Psoas muscle (tissue), 8 donors: ENCODE measurements around the gene AMELY. TPM values are rescaled to one million over a fixed set of nuclear protein-coding genes. Genes with fewer than 3 reads are reported as not detected.

Experiments
- ATAC-seq, 4 donors: fragments of 200-7000 bp; cut with Tn5 transposase; one replicate each; pipeline ENCODE4 v1.9.1; 2020; ENCODE audit warnings: moderate library complexity in 3 of 4, mild to moderate bottlenecking in 2 of 4
- DNase-seq, 2 donors: peaks; one replicate each; pipeline ENCODE4 v3.0.0-alpha.2; 2020
- H3K27ac ChIP-seq: fragments of 200-600 bp; one replicate; pipeline ENCODE4 v1.8.0; 2022
- H3K27me3 ChIP-seq, 3 donors: fragments of 200-600 bp in 1 of 3; one replicate each; pipeline versions ENCODE4 v1.6.1 to v1.8.0; 2013 to 2022; ENCODE audit warnings: low read length in 2 of 3, mild to moderate bottlenecking in 2 of 3, moderate library complexity in 1 of 3; ENCODE audit not compliant: insufficient read depth in 3 of 3
- H3K36me3 ChIP-seq, 2 donors: fragments of 200-600 bp in 1 of 2; one replicate each; pipeline versions ENCODE4 v1.6.1 to v1.8.0; 2013 to 2022; ENCODE audit warnings: low read depth in 1 of 2, mild to moderate bottlenecking in 1 of 2, moderate library complexity in 1 of 2; ENCODE audit not compliant: insufficient read depth in 1 of 2
- H3K4me1 ChIP-seq: fragments of 200-600 bp; one replicate; pipeline ENCODE4 v1.8.0; 2022
- H3K4me3 ChIP-seq: fragments of 200-600 bp; one replicate; pipeline ENCODE4 v1.8.0; 2022; ENCODE audit warnings: mild to moderate bottlenecking
- H3K9me3 ChIP-seq: fragments of 200-600 bp; one replicate; pipeline ENCODE4 v1.8.0; 2022
- CTCF ChIP-seq: fragments of 200-600 bp; IDR thresholded peaks from one replicate; pipeline ENCODE4 v1.8.0; 2022; ENCODE audit warnings: antibody characterized with exemption
- WGBS, 3 donors: extraction: QIAGEN DNeasy Blood & Tissue Kit; methylation state at CpG; one replicate each; pipeline versions ENCODE4 v1.1.6 to v1.1.7; 2013; 5-methylcytosine and 5-hydroxymethylcytosine counted together
- intact Hi-C, 2 donors: fragments of 100-400 bp; cut with DNase I; formaldehyde crosslinking; loops; one replicate each; pipeline versions ENCODE4 v1.11.0 to v1.14.2; 2022
- polyA plus RNA-seq, 3 donors: library from polyadenylated mRNA; stranded (reverse); fragments of 200-250 nt; gene quantifications; one replicate each; pipeline ENCODE4 v1.2.3, GENCODE V29; 2013
- total RNA-seq, 4 donors: library from RNA; stranded (reverse); fragmentation: NEBNext Ultra II Directional in 2 of 4; extraction: Animal tissue kit (Norgen Biotek cat#: 25700) in 2 of 4; gene quantifications; one replicate each; pipeline versions ENCODE4 v1.2.1 to v1.2.4, GENCODE V29; 2021 to 2023
- donor health status: healthy with polysubstance abuse.
- donor health status: DM: no; HTN: no; CAD: no; lungs with moderate emphysema.
- donor health status: Bipolar disorder and iron deficiency.
- donor health status: healthy.
- donor health status: DM: yes; HTN: yes; CAD: no.
- donor health status: DM: no; HTN: no; CAD: no.
- donor health status: DM: no; HTN: no; CAD: no.
- donor health status: DM: yes; HTN: yes; CAD: no.

AMELY gene
- total and polyA plus RNA-seq, 7 donors: not detected

- WGBS, 3 donors: 88 to 97% methylated on average over 2 of the region's 2 CpGs; no CpG with 5 or more reads in 1 of the 3 donors
- intact Hi-C loops: no loop called here
- no peak for TF ChIP-seq CTCF
- no peak overlapping the region for H3K4me3 ChIP-seq
- no peaks in the 10 kb centered on the region for H3K9me3 ChIP-seq
- DNase-seq: no peak
- no peaks in the 10 kb centered on the region for H3K27me3 ChIP-seq
- no peaks in the 10 kb centered on the region for H3K4me1 ChIP-seq
- no peak overlapping the region for H3K27ac ChIP-seq
- no peaks in the 10 kb centered on the region for H3K36me3 ChIP-seq
- no peak for ATAC-seq
Measured at GRCh38 chrY:6935497-6935896, 23.9 kb upstream of the AMELY start.

- ATAC-seq (no peak), DNase-seq (no peak)
- 64 to 77% methylated on average over 4 of the region's 4 CpGs; no CpG with 5 or more reads in 1 of the 3 donors for WGBS, 3 donors
- H3K36me3 ChIP-seq: no peaks in the 10 kb centered on the region
- TF ChIP-seq CTCF: no peak
- H3K27me3 ChIP-seq: no peaks in the 10 kb centered on the region
- H3K4me3 ChIP-seq: no peak overlapping the region
- intact Hi-C loops: no loop called here
- no peaks in the 10 kb centered on the region for H3K9me3 ChIP-seq
- no peak overlapping the region for H3K27ac ChIP-seq
- H3K4me1 ChIP-seq: no peaks in the 10 kb centered on the region
Measured at GRCh38 chrY:6931779-6932396, 20.3 kb upstream of the AMELY start.

- 33 to 71% methylated on average over 1 of the region's 1 CpG; no CpG with 5 or more reads in 1 of the 3 donors for WGBS, 3 donors
- intact Hi-C loops: no loop called here
Measured at GRCh38 chrY:6929237-6929636, 17.7 kb upstream of the AMELY start.

GRCh38 chrY:6928265-6928664 lies 16.7 kb upstream of the AMELY start:
- Histone ChIP-seq H3K27me3 (no peaks in the 10 kb centered on the region), H3K27ac (no peak overlapping the region), H3K36me3 (no peaks in the 10 kb centered on the region), H3K4me1 (no peaks in the 10 kb centered on the region), H3K9me3 (no peaks in the 10 kb centered on the region), H3K4me3 (no peak overlapping the region)
- TF ChIP-seq CTCF: no peak
- no peak for ATAC-seq
- intact Hi-C loops: no loop called here
- WGBS, 3 donors: 40 to 49% methylated on average over 4 of the region's 4 CpGs; no CpG with 5 or more reads in 1 of the 3 donors
- DNase-seq: no peak

More at GRCh38 chrY:6929237-6929636, 17.7 kb upstream of the AMELY start:
- no peaks in the 10 kb centered on the region for H3K36me3 ChIP-seq
- no peak for ATAC-seq
- no peaks in the 10 kb centered on the region for H3K27me3 ChIP-seq
- H3K4me3 ChIP-seq: no peak overlapping the region
- H3K4me1 ChIP-seq: no peaks in the 10 kb centered on the region
- no peak for TF ChIP-seq CTCF
- no peak overlapping the region for H3K27ac ChIP-seq
- no peak for DNase-seq
- H3K9me3 ChIP-seq: no peaks in the 10 kb centered on the region

- Histone ChIP-seq H3K4me1 (no peaks in the 10 kb centered on the region), H3K27ac (no peak overlapping the region), H3K36me3 (no peaks in the 10 kb centered on the region), H3K9me3 (no peaks in the 10 kb centered on the region), H3K4me3 (no peak overlapping the region), H3K27me3 (no peaks in the 10 kb centered on the region)
- intact Hi-C loops: no loop called here
- WGBS, 3 donors: 80 to 86% methylated on average over 2 of the region's 2 CpGs; no CpG with 5 or more reads in 1 of the 3 donors
- DNase-seq (no peak), ATAC-seq (no peak)
- no peak for TF ChIP-seq CTCF
Measured at GRCh38 chrY:6921061-6921460, 9.5 kb upstream of the AMELY start.
